ENCODE results near the gene RWDD1. TPM values are rescaled to one million over a fixed set of nuclear protein-coding genes. Genes with fewer than 3 reads are reported as not detected.

RWDD1 gene
- total RNA-seq, 2 donors from 2014 or later, result 19.5 to 51.0 TPM

- Histone ChIP-seq H3K4me1 (ENCODE audit: control insufficient read depth in 1 of 2, low read depth in 2 of 2) (no peaks in the 10 kb centered on the region), H3K9me3 (no peaks in the 10 kb centered on the region), H3K4me3 (no peak overlapping the region), H3K27me3 (replicated peaks; ENCODE audit: insufficient read depth) (no peaks in the 10 kb centered on the region), H3K36me3 (no peaks in the 10 kb centered on the region), H3K27ac (no peak overlapping the region)
- DNase-seq (ENCODE audit: low spot score) (no peak), ATAC-seq (ENCODE audit: insufficient number of reproducible peaks, low FRiP score, low read depth) (no peak)
- no peak for TF ChIP-seq CTCF (IDR thresholded peaks at IDR 0.05)
These were observed 7.5 kb upstream of the RWDD1 start for GRCh38 chr6:116563830-116564229.

GRCh38 chr6:116564311-116564710 is 7.0 kb upstream of the RWDD1 start:
- Histone ChIP-seq H3K27me3 (replicated peaks; ENCODE audit: insufficient read depth) (no peaks in the 10 kb centered on the region), H3K36me3 (no peaks in the 10 kb centered on the region), H3K9me3 (no peaks in the 10 kb centered on the region), H3K4me3 (no peak overlapping the region), H3K27ac (no peak overlapping the region), H3K4me1 (ENCODE audit: control insufficient read depth in 1 of 2, low read depth in 2 of 2) (no peaks in the 10 kb centered on the region)
- DNase-seq (ENCODE audit: low spot score) (no peak), ATAC-seq (ENCODE audit: insufficient number of reproducible peaks, low FRiP score, low read depth) (no peak)
- TF ChIP-seq CTCF (IDR thresholded peaks at IDR 0.05), result no peak

GRCh38 chr6:116564921-116565872 is 6.1 kb upstream of the RWDD1 start:
- no peak for TF ChIP-seq CTCF (IDR thresholded peaks at IDR 0.05)
- Histone ChIP-seq H3K4me1 (ENCODE audit: control insufficient read depth in 1 of 2, low read depth in 2 of 2) (peaks cover 4 to 5% of the 10 kb centered on the region in 2 donors), H3K27me3 (replicated peaks; ENCODE audit: insufficient read depth) (no peaks in the 10 kb centered on the region), H3K27ac (no peak overlapping the region), H3K36me3 (no peaks in the 10 kb centered on the region), H3K4me3 (peak overlapping the region; percentile 70), H3K9me3 (no peaks in the 10 kb centered on the region)
- DNase-seq (ENCODE audit: low spot score) (no peak), ATAC-seq (ENCODE audit: insufficient number of reproducible peaks, low FRiP score, low read depth) (no peak)

GRCh38 chr6:116568111-116568510 is 3.2 kb upstream of the RWDD1 start:
- no peaks in the 10 kb centered on the region for H3K36me3 ChIP-seq
- DNase-seq (ENCODE audit: low spot score) (no peak), ATAC-seq (ENCODE audit: insufficient number of reproducible peaks, low FRiP score, low read depth) (no peak)
- H3K9me3 ChIP-seq, result no peaks in the 10 kb centered on the region
- TF ChIP-seq CTCF (IDR thresholded peaks at IDR 0.05), result no peak
- no peak overlapping the region for H3K27ac ChIP-seq
- H3K27me3 ChIP-seq (replicated peaks; ENCODE audit: insufficient read depth), result no peaks in the 10 kb centered on the region
- H3K4me3 ChIP-seq, result no peak overlapping the region
- H3K4me1 ChIP-seq (ENCODE audit: control insufficient read depth in 1 of 2, low read depth in 2 of 2), result peaks cover 8 to 13% of the 10 kb centered on the region in 2 donors

GRCh38 chr6:116568821-116569755 is 2.2 kb upstream of the RWDD1 start:
- Histone ChIP-seq H3K9me3 (no peaks in the 10 kb centered on the region), H3K36me3 (no peaks in the 10 kb centered on the region), H3K27ac (no peak overlapping the region), H3K4me1 (ENCODE audit: control insufficient read depth in 1 of 2, low read depth in 2 of 2) (peaks cover 8 to 20% of the 10 kb centered on the region in 2 donors), H3K27me3 (replicated peaks; ENCODE audit: insufficient read depth) (no peaks in the 10 kb centered on the region), H3K4me3 (no peak overlapping the region)
- TF ChIP-seq CTCF (IDR thresholded peaks at IDR 0.05), result no peak
- no peak for ATAC-seq (ENCODE audit: insufficient number of reproducible peaks, low FRiP score, low read depth)
- no peak for DNase-seq (ENCODE audit: low spot score)

All from thoracic aorta (tissue), 2 donors.